Ectodermal cell (in vitro differentiated cells): ENCODE measurements around the gene ADD3.
"Not testable (repeated sequence)": the region's sequence is repeated elsewhere in the genome, so short reads cannot be mapped to it uniquely, and the experiment has no call there.

Experiments used
- H3K27ac ChIP-seq: 2 replicates; pipeline ENCODE4 v1.7.0; 2013; ENCODE audit warnings: mild to moderate bottlenecking, low read depth, low read length; ENCODE audit not compliant: insufficient read depth, poor library complexity, severe bottlenecking
- H3K27me3 ChIP-seq: 2 replicates; pipeline ENCODE4 v1.7.0; 2013; ENCODE audit warnings: mild to moderate bottlenecking, low read length; ENCODE audit not compliant: insufficient read depth, control insufficient read depth, poor library complexity, severe bottlenecking
- H3K36me3 ChIP-seq: one replicate; pipeline ENCODE4 v1.7.0; 2013; ENCODE audit warnings: low read length; ENCODE audit not compliant: control insufficient read depth, insufficient read depth
- H3K4me1 ChIP-seq: one replicate; pipeline ENCODE4 v1.7.0; 2013; ENCODE audit warnings: low read length; ENCODE audit not compliant: control insufficient read depth, insufficient read depth
- H3K4me3 ChIP-seq: 2 replicates; pipeline ENCODE4 v1.7.0; 2013; ENCODE audit warnings: low read depth, low read length, control low read depth; ENCODE audit not compliant: insufficient read depth
- H3K9me3 ChIP-seq: 2 replicates; pipeline ENCODE4 v1.7.0; 2013; ENCODE audit warnings: mild to moderate bottlenecking, low read length, moderate library complexity; ENCODE audit not compliant: control insufficient read depth
- WGBS, 2 experiments: methylation state at CpG; one replicate each; pipeline ENCODE4 v1.1.7; 2013; ENCODE audit warnings: missing lambda C conversion rate in 2 of 2; 5-methylcytosine and 5-hydroxymethylcytosine counted together

ADD3 gene

DNA sequence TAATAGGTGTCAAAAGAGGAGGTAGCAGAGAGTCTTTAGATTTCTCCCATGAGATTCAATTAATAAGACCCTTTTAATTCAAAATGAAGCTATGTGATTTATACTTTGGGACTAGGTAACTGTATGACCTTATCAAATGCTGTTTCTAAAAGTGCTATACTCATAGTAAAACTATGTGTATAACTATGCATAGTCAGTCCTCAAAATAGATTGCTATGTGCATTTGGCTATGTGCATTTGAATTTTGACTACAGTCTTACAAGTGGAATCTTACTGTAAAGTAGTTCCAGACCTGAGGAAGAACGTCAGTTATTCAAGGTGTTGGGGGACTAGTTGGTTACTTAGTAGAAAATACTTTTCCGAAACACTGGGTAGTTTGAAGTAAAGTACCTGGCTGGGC, 36.9 kb downstream of the ADD3 start:
- 94 to 97% methylated on average over 2 of the region's 2 CpGs for WGBS, 2 experiments
- no peaks in the 10 kb centered on the region for H3K36me3 ChIP-seq

DNA sequence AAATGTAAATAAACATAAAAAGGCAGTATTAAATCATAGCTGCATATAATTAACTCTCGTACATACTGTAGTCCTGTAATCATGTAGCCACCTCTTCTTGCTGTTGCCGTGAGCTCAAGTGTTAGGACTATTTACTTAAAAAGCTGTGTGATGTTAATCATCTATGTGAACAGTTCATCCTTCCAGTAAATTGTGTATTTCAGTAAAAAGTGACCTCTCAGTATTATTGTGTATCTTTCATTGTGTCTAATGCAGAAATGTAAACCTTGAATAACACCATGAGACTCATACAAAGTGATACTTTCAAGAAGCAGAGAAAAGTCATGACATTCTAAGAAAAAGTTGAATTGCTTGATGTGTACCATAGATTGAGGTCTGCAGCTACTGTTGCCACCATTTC, 38.0 kb downstream of the ADD3 start:
- no peaks in the 10 kb centered on the region for H3K36me3 ChIP-seq
- no peak overlapping the region for H3K27ac ChIP-seq
- no peaks in the 10 kb centered on the region for H3K9me3 ChIP-seq
- no peaks in the 10 kb centered on the region for H3K27me3 ChIP-seq
- no peak overlapping the region for H3K4me3 ChIP-seq
- WGBS, 2 experiments: 100% methylated on average over 2 of the region's 2 CpGs
- H3K4me1 ChIP-seq: no peaks in the 10 kb centered on the region

More for the DNA sequence above, 36.9 kb downstream of the ADD3 start:
- Histone ChIP-seq H3K27me3 (no peaks in the 10 kb centered on the region), H3K27ac (no peak overlapping the region), H3K9me3 (no peaks in the 10 kb centered on the region), H3K4me3 (no peak overlapping the region), H3K4me1 (no peaks in the 10 kb centered on the region)

DNA sequence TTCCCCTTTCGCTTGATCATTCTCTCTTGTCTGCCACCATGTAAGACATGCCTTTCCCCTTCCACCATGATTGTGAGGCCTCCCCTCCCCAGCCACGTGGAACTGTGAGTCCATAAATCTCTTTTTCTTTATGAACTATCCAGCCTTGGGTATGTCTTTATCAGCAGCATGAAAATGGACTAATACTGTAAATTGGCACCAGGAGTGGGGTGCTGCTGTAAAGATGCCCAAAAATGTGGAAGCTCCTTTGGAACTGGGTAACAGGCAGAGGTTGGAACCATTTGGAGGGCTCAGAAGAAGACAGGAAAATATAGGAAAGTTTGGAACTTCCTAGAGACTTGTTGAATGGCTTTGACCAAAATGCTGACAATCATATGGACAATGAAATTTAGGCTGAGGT, 40.4 kb downstream of the ADD3 start:
- H3K4me1 ChIP-seq, H3K9me3 ChIP-seq, H3K4me3 ChIP-seq, H3K27ac ChIP-seq, H3K36me3 ChIP-seq, H3K27me3 ChIP-seq: not testable (repeated sequence)
- 93 to 95% methylated on average over 2 of the region's 2 CpGs for WGBS, 2 experiments

DNA sequence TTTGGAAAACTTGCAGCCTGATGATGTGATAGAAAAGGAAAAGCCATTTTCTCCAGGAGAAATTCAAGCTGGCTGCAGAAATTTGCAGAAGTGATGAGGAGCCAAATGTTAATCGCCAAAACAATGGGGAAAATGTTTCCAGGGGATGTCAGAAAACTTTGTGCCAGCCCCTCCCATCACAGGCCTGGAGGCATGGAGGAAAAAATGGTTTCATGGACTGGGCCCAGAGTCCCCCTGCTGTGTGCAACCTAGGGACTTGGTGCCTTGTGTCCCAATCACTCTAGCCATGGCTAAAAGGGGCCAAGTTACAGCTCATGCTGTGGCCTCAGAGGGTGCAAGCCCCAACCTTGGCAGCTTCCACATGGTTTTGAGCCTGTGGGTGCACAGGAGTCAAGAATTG, 41.0 kb downstream of the ADD3 start:
- WGBS, 2 experiments: 91 to 94% methylated on average over 1 of the region's 1 CpG
- Histone ChIP-seq H3K4me3 (no peak overlapping the region), H3K9me3 (no peaks in the 10 kb centered on the region), H3K27ac (no peak overlapping the region), H3K4me1 (no peaks in the 10 kb centered on the region), H3K27me3 (no peaks in the 10 kb centered on the region), H3K36me3 (no peaks in the 10 kb centered on the region)

DNA sequence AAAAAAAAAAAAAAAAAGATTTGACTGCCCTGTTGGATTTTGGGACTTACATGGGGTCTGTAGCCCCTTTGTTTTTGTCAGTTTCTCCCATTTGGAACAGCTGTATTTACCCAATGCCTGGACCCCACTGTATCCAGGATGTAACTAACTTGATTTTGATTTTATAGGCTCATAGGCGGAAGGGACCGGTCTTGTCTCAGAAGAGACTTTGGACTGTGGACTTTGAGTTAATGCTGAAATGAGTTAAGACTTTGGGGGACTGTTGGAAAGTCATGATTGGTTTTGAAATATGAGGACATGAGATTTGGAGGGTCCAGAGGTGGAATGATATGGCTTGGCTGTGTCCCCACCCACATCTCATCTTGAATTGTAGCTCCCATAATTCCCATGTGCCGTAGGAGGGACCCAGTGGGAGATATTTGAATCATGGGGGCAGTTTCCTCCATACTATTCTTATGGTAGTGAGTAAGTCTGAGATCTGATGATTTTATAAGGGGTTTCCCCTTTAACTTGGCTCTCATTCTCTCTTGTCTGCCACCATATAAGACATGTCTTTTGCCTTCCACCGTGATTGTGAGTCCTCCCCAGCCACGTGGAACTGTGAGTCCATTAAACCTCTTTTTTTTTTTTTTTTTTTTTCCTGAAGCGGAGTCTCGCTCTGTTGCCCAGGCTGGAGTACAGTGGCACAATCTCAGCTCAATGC, 42.3 kb downstream of the ADD3 start:
- not testable (repeated sequence) for H3K36me3 ChIP-seq, H3K4me3 ChIP-seq, H3K27ac ChIP-seq, H3K27me3 ChIP-seq, H3K4me1 ChIP-seq, H3K9me3 ChIP-seq
- 90 to 94% methylated on average over 7 of the region's 7 CpGs for WGBS, 2 experiments

DNA sequence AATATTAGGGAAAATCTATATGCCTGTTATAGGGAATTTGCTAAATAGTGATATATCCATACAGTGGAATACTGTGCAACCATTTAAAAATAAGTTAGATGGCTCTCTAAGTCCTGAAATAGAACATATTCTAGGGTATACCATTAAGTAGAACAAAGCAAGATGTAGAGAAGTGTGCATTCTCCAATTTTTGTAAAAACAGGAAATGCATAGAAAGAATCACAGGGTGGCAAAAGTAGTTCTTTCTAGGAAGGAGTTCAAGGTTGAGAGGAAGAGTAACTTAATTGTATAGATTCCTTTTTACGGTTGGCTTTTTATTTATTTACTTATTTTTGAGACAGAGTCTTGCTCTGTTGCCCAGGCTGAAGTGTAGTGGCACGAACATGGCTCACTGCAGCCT, 43.7 kb downstream of the ADD3 start:
- Histone ChIP-seq H3K9me3 (no peaks in the 10 kb centered on the region), H3K4me3 (no peak overlapping the region), H3K4me1 (no peaks in the 10 kb centered on the region), H3K27me3 (no peaks in the 10 kb centered on the region), H3K36me3 (no peaks in the 10 kb centered on the region), H3K27ac (no peak overlapping the region)
- WGBS, 2 experiments: 92 to 98% methylated on average over 2 of the region's 2 CpGs

DNA sequence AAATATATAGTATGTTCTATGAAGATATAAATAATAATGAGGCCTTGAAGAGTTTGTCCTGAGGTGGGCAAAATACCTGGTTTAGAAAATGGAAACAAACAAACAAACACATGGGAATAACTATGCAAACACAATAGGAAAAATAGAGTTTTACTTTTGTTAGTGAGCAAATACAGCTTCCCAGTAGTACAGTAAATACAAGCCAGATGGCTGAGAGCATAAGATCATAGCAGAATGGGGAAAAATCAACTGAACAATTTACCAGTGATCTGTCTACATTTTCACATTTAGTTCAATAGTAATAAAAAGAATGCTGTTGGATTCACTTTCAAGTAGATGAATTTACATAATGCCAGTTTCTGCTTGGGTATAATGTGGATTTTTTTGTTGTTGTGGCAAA, 45.1 kb downstream of the ADD3 start:
- no peak overlapping the region for H3K27ac ChIP-seq
- no peak overlapping the region for H3K4me3 ChIP-seq
- H3K27me3 ChIP-seq: no peaks in the 10 kb centered on the region
- H3K9me3 ChIP-seq: no peaks in the 10 kb centered on the region
- H3K36me3 ChIP-seq: no peaks in the 10 kb centered on the region
- no peaks in the 10 kb centered on the region for H3K4me1 ChIP-seq

DNA sequence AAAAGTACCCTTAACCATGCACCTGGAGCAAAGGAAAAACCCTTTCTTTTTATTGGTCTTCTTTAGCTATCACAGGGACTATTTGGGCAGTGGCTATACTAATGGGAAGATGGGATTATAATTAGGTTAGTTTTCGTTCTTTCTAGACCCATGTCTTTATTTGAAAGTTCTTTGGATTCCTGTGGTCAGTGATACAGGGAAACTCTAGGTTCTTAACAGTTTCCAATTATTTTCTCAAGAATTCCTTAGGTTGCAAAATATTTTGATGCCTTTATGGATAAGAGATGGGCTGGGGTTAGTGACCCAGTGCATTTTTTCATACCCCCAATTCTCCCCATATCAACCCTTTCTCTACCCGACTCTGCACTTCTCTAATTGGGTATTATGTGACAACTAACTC, 49.0 kb downstream of the ADD3 start:
- H3K36me3 ChIP-seq: no peaks in the 10 kb centered on the region
- no peak overlapping the region for H3K4me3 ChIP-seq
- H3K4me1 ChIP-seq: no peaks in the 10 kb centered on the region
- WGBS, 2 experiments: 100% methylated on average over 1 of the region's 2 CpGs
- no peaks in the 10 kb centered on the region for H3K9me3 ChIP-seq
- no peaks in the 10 kb centered on the region for H3K27me3 ChIP-seq
- no peak overlapping the region for H3K27ac ChIP-seq

DNA sequence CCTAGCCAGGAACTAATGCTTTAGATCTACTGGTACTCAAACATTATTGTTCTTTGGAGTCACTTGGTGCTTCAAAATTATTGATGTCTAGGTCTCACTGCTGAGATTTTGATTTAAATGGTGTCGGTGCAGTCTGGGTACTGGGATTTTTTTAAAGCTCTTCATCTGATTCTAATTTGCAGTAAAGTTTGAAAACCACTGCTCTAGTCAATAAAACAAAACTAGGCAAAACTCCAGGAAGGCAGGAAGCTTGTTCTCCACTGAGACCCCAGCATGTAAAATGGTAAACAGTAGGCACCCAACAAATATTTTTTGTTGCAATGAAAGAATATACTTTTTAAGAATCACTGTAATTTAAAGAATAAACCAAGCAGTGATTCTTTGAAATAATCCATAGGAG, 49.7 kb downstream of the ADD3 start:
- H3K9me3 ChIP-seq: no peaks in the 10 kb centered on the region
- no peak overlapping the region for H3K4me3 ChIP-seq
- H3K27me3 ChIP-seq: no peaks in the 10 kb centered on the region
- 100% methylated on average over 1 of the region's 1 CpG for WGBS, 2 experiments
- H3K36me3 ChIP-seq: no peaks in the 10 kb centered on the region
- H3K27ac ChIP-seq: no peak overlapping the region
- no peaks in the 10 kb centered on the region for H3K4me1 ChIP-seq

DNA sequence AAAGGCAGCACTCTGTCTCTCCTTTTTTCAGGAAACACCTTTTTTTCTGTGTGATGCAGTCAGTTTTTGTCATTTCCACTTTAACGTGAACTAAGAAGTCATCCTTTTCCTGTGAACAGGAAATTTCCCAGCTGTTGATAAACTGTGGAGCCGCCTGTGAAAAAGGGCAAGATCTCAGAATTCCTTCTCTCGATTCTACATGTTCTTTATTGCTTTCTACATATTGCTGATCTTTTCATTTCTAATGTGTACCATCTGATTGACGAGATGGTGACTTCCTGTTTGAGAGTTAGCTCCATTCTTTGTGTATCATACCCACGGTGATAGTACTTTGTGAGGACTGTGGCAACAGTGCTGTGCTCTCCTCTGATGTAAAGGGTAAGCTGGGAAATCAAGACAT, 50.4 kb downstream of the ADD3 start:
- no peak overlapping the region for H3K4me3 ChIP-seq
- no peaks in the 10 kb centered on the region for H3K4me1 ChIP-seq
- H3K9me3 ChIP-seq: no peaks in the 10 kb centered on the region
- no peaks in the 10 kb centered on the region for H3K27me3 ChIP-seq
- H3K27ac ChIP-seq: no peak overlapping the region
- H3K36me3 ChIP-seq: no peaks in the 10 kb centered on the region
- 91 to 93% methylated on average over 5 of the region's 5 CpGs for WGBS, 2 experiments

DNA sequence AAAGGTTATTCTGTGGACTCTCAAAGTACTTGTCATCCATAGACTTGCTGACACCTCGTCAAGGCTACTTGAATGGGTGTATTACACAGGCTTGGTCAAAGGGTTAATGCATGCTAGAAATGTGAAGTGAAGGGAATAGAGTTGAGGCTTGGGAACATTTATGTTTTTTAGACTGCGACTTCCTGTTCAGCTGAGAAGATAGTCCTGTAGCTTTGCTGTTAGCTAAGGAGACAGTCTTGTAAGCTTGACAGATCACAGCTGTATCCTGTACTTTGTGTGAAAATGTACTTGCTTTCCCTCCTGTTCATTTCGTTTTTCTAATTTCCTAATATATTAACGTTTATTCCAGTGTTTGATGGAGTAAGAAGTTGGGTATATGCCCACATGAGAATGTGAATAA, 52.1 kb downstream of the ADD3 start:
- H3K4me1 ChIP-seq: no peaks in the 10 kb centered on the region
- no peaks in the 10 kb centered on the region for H3K27me3 ChIP-seq
- no peak overlapping the region for H3K27ac ChIP-seq
- 90 to 98% methylated on average over 2 of the region's 4 CpGs for WGBS, 2 experiments
- H3K9me3 ChIP-seq: no peaks in the 10 kb centered on the region
- H3K4me3 ChIP-seq: no peak overlapping the region
- no peaks in the 10 kb centered on the region for H3K36me3 ChIP-seq
